Stomach smooth muscle (tissue), 2 donors: Measurements from ENCODE around the gene CRHR2.

Experiments used
- H3K27ac ChIP-seq: one replicate; pipeline ENCODE4 v1.7.0; 2013; ENCODE audit warnings: mild to moderate bottlenecking, low read length, inconsistent platforms
- H3K27me3 ChIP-seq, 2 donors: one replicate each; pipeline ENCODE4 v1.7.0; 2013; ENCODE audit warnings: low read length in 2 of 2; ENCODE audit not compliant: insufficient read depth in 2 of 2, control insufficient read depth in 1 of 2
- H3K36me3 ChIP-seq, 2 donors: one replicate each; pipeline ENCODE4 v1.7.0; 2013; ENCODE audit warnings: low read length in 2 of 2; ENCODE audit not compliant: control insufficient read depth in 2 of 2, insufficient read depth in 2 of 2
- H3K4me1 ChIP-seq: one replicate; pipeline ENCODE4 v1.7.0; 2013; ENCODE audit warnings: low read length; ENCODE audit not compliant: control insufficient read depth, insufficient read depth
- H3K4me3 ChIP-seq, 2 donors: one replicate each; pipeline ENCODE4 v1.7.0; 2013; ENCODE audit warnings: low read length in 2 of 2
- H3K9ac ChIP-seq, 2 donors: one replicate each; pipeline ENCODE4 v1.7.0; 2013; ENCODE audit warnings: low read length in 2 of 2, mild to moderate bottlenecking in 1 of 2
- H3K9me3 ChIP-seq, 2 donors: one replicate each; pipeline ENCODE4 v1.7.0; 2013; ENCODE audit warnings: low read length in 2 of 2; ENCODE audit not compliant: control insufficient read depth in 2 of 2
- donor health status: healthy.
- donor health status: Pancreatic carcinoma.

CRHR2 gene

GRCh38 chr7:30663414-30663813 is 18.8 kb downstream of the CRHR2 start:
- no peak overlapping the region for H3K27ac ChIP-seq
- H3K9ac ChIP-seq: no peak overlapping the region
- peaks cover 0 to 7% of the 10 kb centered on the region in 2 donors for H3K27me3 ChIP-seq
- no peaks in the 10 kb centered on the region for H3K4me1 ChIP-seq
- no peaks in the 10 kb centered on the region for H3K9me3 ChIP-seq
- H3K4me3 ChIP-seq: no peak overlapping the region
- H3K36me3 ChIP-seq: no peaks in the 10 kb centered on the region

GRCh38 chr7:30662431-30662939 is 19.8 kb downstream of the CRHR2 start:
- Histone ChIP-seq H3K36me3 (no peaks in the 10 kb centered on the region), H3K4me1 (no peaks in the 10 kb centered on the region), H3K27me3 (peaks cover 0 to 7% of the 10 kb centered on the region in 2 donors), H3K4me3 (no peak overlapping the region), H3K27ac (no peak overlapping the region), H3K9ac (no peak overlapping the region), H3K9me3 (no peaks in the 10 kb centered on the region)

DNA sequence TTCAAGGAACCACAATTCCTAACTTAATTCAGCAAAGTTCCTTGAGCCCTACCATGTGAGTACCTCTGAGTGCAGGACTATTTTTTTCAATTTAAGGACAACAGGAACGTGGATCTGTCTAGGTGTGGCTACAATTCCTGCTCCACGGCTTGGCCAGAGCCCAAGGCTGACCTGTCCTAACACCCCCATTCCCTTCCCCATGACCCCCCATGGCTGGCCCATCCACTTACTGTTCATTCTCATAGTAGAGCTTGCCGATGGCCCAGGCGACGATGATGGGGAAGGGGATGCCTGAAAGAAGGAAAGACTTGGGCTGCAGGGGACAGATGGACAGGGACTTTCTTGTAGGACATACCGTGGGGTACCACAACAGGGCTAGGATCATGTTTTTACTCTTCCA is 20.3 kb downstream of the CRHR2 start:
- Histone ChIP-seq H3K27me3 (peaks cover 0 to 7% of the 10 kb centered on the region in 2 donors), H3K36me3 (no peaks in the 10 kb centered on the region), H3K9ac (no peak overlapping the region), H3K27ac (no peak overlapping the region), H3K4me3 (no peak overlapping the region), H3K9me3 (no peaks in the 10 kb centered on the region), H3K4me1 (no peaks in the 10 kb centered on the region)

DNA sequence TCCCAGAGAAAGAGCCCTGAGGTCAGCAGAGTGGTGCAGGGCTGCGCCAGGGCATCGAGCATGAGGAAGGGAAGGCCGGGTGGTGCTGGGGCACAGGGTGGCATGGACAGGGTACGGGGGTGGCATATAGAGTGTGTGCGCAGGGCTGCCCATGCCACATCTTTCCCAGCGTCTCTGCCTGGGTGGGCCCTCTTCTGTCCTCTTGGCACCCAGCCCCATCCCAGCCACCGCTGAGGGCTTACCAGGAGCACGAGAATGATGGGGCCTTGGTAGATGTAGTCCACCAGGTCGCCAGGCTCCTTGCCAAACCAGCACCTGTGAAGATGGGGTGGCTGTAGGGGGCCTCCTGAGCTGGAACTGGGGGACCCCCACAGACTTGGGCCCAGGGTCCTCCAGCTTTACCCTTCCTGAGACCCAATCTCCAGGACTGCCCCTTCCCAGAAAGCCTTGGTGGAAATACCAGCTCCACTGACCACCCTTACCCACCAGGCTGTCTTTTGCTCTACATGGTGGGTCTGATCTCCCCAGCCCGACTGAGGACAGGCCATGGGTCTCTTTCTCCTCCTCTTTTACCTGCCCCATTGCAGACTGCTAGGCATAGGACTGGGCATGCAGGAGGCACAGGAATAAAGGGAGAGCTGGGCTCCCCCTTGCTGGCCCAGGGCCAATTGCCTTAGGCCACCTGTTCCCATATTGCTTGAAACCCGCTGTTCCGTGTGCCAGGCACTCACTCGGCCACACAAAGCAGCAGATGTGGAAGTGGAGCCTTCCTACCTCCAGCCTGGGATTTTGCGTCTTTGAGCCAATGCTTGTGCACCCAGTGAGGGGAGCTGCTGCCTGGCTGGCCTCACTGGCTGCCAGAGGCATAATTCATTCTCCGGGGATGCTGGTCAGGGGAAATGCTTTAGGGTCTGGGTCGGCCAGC is 21.7 kb downstream of the CRHR2 start:
- Histone ChIP-seq H3K9me3 (no peaks in the 10 kb centered on the region), H3K9ac (no peak overlapping the region), H3K4me3 (no peak overlapping the region), H3K36me3 (no peaks in the 10 kb centered on the region), H3K27me3 (peaks cover 0 to 7% of the 10 kb centered on the region in 2 donors), H3K27ac (no peak overlapping the region), H3K4me1 (no peaks in the 10 kb centered on the region)

DNA sequence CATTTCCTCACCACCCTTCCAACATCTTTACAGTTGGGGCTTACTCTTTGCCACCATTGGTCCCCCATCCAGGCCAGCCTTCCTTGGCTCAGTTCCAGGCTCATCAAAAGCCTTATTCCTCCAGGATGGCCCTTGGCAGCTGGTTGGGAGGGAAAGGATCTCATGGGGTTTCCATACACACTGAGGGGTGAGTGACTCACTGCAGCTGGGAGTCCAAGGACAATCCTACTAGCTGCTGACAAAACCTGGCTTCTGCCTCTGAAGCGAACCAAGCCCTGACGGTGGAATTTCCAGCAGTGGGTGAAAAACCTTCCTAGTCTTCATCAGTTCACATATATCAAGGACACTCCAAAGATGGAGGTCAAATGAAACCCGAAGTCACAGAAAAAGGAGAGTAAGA is 22.9 kb downstream of the CRHR2 start:
- Histone ChIP-seq H3K27ac (no peak overlapping the region), H3K4me1 (no peaks in the 10 kb centered on the region), H3K4me3 (no peak overlapping the region), H3K9me3 (no peaks in the 10 kb centered on the region), H3K27me3 (peaks cover 0 to 5% of the 10 kb centered on the region in 2 donors), H3K9ac (no peak overlapping the region), H3K36me3 (no peaks in the 10 kb centered on the region)

GRCh38 chr7:30658479-30659074 is 23.7 kb downstream of the CRHR2 start:
- no peaks in the 10 kb centered on the region for H3K36me3 ChIP-seq
- H3K27ac ChIP-seq: no peak overlapping the region
- H3K9ac ChIP-seq: no peak overlapping the region
- no peaks in the 10 kb centered on the region for H3K27me3 ChIP-seq
- H3K4me1 ChIP-seq: no peaks in the 10 kb centered on the region
- no peaks in the 10 kb centered on the region for H3K9me3 ChIP-seq
- no peak overlapping the region for H3K4me3 ChIP-seq

DNA sequence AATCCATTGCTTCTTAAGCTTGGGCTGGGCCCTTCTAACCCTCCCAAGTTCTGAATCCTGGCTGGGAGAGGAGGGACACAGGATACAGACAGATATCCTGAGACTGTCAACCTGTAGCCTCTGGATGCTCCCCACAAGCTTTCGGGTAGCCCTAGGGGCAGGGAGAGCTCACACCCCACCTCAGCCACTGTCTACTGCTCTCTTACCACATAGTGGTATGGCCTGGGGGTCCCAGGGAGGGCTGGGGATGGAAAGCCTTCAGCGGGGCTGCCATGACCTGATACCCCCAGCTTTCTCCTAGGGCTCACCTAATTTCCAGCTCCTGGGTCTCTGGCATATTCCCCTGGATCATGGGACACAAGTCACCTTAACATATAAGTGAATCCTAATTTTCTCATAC is 25.1 kb downstream of the CRHR2 start:
- Histone ChIP-seq H3K27me3 (no peaks in the 10 kb centered on the region), H3K27ac (no peak overlapping the region), H3K9ac (no peak overlapping the region), H3K9me3 (no peaks in the 10 kb centered on the region), H3K4me1 (no peaks in the 10 kb centered on the region), H3K4me3 (no peak overlapping the region), H3K36me3 (no peaks in the 10 kb centered on the region)

DNA sequence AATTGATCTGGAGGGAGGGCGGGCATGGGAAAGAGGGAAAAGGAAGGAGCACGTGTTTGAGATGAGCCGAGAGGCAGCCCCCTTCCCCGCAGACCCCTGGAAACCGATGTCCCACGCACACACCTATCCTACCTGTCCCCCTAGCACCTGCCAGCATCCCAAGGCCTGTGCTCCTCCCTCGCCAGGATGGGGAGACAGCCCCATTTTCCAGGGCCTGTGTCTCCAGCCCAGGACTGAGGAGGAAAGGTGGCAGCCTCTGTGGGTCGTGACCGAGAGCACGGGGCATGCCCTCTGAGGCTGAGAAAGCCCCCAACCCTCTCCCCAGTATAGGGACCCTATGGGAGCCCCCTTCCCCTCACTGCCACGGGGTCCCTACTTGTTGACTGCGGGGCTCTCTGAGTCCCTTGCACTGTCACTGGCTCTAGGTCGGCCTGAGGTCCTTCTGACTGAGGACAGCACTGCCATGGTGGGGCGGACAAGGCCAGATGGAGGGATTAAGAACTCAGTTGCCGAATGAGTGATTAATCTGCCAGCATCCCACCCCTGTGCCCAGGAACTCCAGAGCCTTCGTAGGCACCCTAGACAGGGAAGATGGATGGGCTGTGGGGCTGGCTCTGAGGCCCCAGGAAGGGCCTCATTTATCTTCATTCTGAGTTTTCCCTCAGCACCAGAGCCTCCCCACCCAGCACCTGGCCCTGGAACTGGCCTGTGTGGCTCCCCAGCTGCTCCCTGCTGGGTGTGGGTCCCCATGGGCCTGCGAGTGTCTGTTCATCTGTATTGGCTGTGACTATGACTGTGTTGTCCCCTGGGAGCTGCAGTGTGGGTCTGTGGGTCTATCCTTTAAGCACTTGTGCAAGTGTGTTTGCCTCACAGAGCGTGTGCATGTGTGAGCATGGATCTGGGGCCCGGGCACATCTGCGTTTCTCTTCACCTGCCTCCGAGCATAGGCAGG is 26.0 kb downstream of the CRHR2 start:
- Histone ChIP-seq H3K9me3 (no peaks in the 10 kb centered on the region), H3K4me1 (no peaks in the 10 kb centered on the region), H3K9ac (no peak overlapping the region), H3K27me3 (no peaks in the 10 kb centered on the region), H3K36me3 (no peaks in the 10 kb centered on the region), H3K27ac (no peak overlapping the region), H3K4me3 (no peak overlapping the region)

DNA sequence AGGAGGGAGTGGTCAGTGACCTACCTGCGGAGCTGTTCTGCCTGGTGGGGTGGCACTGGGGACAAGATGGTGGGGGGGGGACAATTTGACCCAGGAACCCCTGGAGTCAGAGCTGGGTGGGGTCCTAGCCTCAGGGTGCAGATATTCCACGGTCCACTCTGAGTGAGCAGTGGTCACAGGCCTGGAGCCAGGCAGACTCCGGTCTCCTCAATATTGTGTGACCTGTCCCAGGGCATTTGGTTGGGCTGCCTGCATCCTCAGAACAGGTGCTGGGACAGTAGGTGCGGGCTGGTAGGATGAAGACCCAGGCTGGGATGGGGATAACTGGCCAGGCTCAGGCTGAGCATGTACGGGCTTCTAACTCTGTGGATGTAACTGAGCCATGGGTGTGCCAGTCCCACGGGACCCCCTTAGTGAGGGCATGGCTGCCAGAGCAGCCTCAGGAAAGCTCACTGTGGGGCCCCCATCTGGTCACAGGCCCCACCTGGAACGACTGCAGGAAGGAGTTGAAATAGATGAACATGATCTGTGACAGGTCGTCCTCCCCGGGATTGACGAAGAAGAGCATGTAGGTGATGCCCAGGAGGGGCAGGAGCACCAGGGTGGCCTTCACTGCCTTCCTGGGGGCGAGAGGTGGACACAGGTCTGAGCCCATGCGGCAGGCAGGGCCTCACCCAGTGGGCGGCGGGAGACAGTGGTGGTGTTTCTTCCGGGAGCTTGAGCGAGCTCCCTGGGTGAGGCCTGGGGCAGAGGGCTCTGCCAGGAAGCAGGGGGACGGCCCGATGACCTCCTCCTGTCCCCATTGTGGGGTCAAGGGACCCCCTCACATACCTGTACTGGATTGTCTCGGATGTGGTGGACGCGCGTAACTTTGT is 26.9 kb downstream of the CRHR2 start:
- Histone ChIP-seq H3K9ac (no peak overlapping the region), H3K4me1 (no peaks in the 10 kb centered on the region), H3K27ac (no peak overlapping the region), H3K36me3 (no peaks in the 10 kb centered on the region), H3K4me3 (no peak overlapping the region), H3K9me3 (no peaks in the 10 kb centered on the region), H3K27me3 (no peaks in the 10 kb centered on the region)
